HG03060 (cell line): ENCODE measurements around the gene SIRT5.
A peak's percentile ranks its signal among the peaks of the same experiment; 100 is the strongest.

ENCODE experiments used
- ATAC-seq: cut with Tn5 transposase; IDR thresholded peaks from one replicate; pipeline ENCODE4 v1.9.1; 2021; ENCODE audit warnings: low read depth, moderate number of reproducible peaks; ENCODE audit not compliant: unreplicated experiment

The SIRT5 gene

GRCh38 chr6:13586603-13587542 is 12.5 kb downstream of the SIRT5 start:
- no peak for ATAC-seq

- ATAC-seq = no peak
Observed at GRCh38 chr6:13589801-13590200, 15.4 kb downstream of the SIRT5 start.

GRCh38 chr6:13590574-13591153 is 16.3 kb downstream of the SIRT5 start:
- no peak for ATAC-seq

GRCh38 chr6:13591205-13591921 is 17.0 kb downstream of the SIRT5 start:
- ATAC-seq = no peak

- no peak for ATAC-seq
Observed at GRCh38 chr6:13593103-13593502, 18.7 kb downstream of the SIRT5 start.

- no peak for ATAC-seq
Observed at GRCh38 chr6:13593720-13594119, 19.3 kb downstream of the SIRT5 start.

- no peak for ATAC-seq
Observed at GRCh38 chr6:13597073-13597472, 22.7 kb downstream of the SIRT5 start.

GRCh38 chr6:13600036-13600435 is 25.6 kb downstream of the SIRT5 start:
- no peak for ATAC-seq

GRCh38 chr6:13604135-13604534 is 29.7 kb downstream of the SIRT5 start:
- no peak for ATAC-seq

GRCh38 chr6:13604546-13605416 is 30.4 kb downstream of the SIRT5 start:
- ATAC-seq = no peak

GRCh38 chr6:13605634-13606033 is 31.2 kb downstream of the SIRT5 start:
- ATAC-seq = no peak

GRCh38 chr6:13611715-13612114 is 37.3 kb downstream of the SIRT5 start:
- no peak for ATAC-seq

- no peak for ATAC-seq
Observed at GRCh38 chr6:13613029-13613594, 38.7 kb downstream of the SIRT5 start.

GRCh38 chr6:13614126-13614925 is 39.9 kb downstream of the SIRT5 start:
- no peak for ATAC-seq

- ATAC-seq = peak; percentile 83
Observed at GRCh38 chr6:13614926-13615791, 40.8 kb downstream of the SIRT5 start, which contains the start of gene NOL7. Gene NOL7, plus strand, starts transcription at chr6:13615335. Its CDS starts 24 bp downstream, at chr6:13615359.

- no peak for ATAC-seq
Observed at GRCh38 chr6:13615792-13616120, 41.4 kb downstream of the SIRT5 start.

GRCh38 chr6:13617066-13617465 is 42.7 kb downstream of the SIRT5 start:
- no peak for ATAC-seq

- ATAC-seq = no peak
Observed at GRCh38 chr6:13624871-13625288, 50.5 kb downstream of the SIRT5 start.
